HTR-8/SVneo (cell line): ENCODE data around the gene TM2D3.

Experiments used
- DNase-seq: peaks from one replicate; pipeline ENCODE4 v3.0.0; 2011; ENCODE audit warnings: low spot score, mixed read lengths; ENCODE audit not compliant: insufficient read length
- FAIRE-seq: peaks from 2 replicates; lab custom pipeline; 2011; peaks lifted over from hg19 to GRCh38; lab: Jason Lieb, UNC

Gene TM2D3

GRCh38 chr15:101625980-101626379 lies 26.2 kb downstream of the TM2D3 start:
- no peak for DNase-seq
- FAIRE-seq, result no peak

DNA sequence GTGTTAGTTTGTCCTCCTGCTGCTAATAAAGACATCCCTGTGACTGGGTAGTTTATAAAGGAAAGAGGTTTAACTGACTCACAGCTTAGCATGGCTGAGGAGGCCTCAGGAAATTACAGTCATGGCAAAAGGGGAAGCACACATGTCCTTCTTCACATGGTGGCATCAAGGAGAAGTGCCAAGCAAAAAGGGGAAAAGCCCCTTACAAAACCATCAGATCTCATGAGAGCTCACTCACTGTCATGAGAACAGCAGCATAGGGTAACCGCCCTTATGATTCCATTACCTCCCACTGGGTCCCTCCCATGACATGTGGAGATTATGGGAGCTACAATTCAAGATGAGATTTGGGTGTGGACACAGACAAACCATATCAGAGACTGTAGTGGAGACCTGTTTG lies 27.0 kb downstream of the TM2D3 start:
- no peak for DNase-seq
- no peak for FAIRE-seq

DNA sequence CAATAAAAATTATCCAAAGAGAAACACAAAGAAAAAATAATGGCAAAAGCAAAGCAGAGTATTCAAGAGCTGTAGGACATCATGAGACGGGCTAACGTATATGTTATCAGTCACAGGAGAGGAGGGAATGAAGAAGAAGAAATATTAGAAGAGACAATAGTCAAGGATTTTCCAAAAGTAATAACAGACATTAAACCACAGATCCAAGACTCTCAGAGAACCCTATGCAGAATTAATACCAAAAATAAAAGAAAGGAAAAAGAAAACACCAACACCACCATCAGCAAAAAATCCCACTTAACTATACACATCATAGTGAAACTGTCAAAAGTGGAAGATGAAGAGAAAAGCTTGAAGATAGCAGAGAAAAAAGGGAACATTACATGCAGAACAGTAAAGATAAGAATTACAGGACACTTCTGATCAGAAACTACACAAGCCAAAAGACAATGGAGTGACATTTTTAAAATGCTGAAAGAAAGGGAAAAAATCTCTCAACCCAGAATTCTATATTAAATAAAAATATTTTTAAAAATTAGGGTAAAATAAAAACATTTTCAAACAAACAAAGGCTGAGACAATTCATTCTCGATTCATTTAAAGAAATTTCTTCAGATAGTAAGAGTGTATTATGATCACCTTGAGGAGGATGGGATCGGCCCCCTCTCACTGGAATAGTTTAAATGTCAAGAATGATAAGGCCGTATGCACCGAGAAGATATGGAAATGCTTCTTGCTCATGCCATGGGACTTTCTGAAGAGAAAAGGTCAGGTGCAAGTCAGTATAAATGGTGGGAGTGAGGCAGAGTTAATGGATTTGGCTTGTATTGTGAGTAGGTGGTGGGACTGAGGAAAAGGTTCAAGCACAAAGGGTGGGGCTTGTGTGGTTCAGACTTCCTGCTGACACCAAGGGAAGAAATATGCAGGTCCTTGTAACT lies 28.5 kb downstream of the TM2D3 start:
- no peak for DNase-seq
- no peak for FAIRE-seq

GRCh38 chr15:101621961-101622360 lies 30.2 kb downstream of the TM2D3 start:
- no peak for FAIRE-seq

DNA sequence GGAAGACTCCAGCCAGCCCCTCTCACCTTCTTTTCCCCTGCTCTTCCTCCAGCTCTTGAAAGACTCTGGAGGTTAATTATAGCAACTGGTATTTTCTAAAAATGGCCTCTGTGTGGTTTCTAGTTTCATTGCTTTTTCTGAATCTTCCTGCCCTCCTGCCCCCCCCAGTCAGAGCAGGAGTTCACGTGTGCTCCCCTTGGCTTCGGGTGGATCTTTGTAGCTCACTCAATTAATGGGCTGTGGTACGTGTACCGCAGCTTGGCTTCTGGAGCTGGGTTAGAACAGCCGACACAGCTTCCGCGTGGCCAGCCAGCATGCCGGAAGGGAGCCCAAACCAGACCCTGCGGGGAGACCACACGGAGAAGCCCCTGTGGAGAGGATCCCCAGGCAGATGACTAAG lies 31.5 kb downstream of the TM2D3 start:
- DNase-seq (no peak), FAIRE-seq (no peak)

More at GRCh38 chr15:101621961-101622360, 30.2 kb downstream of the TM2D3 start:
- DNase-seq, result no peak

DNA sequence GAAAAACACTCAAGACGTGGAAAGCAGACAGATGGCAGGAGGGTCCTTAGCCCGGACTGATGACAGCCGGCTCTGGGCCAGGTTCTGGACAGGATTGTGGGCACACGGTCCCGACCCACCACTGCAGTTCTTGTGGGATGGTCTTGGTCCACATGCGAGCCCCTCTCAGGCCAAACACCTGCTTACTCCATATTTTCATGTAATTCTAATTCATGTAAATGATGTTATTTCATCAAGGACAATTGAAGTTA lies 32.6 kb downstream of the TM2D3 start:
- no peak for FAIRE-seq
- DNase-seq, result no peak

GRCh38 chr15:101618851-101619614 lies 33.1 kb downstream of the TM2D3 start:
- DNase-seq, result no peak
- FAIRE-seq, result no peak

DNA sequence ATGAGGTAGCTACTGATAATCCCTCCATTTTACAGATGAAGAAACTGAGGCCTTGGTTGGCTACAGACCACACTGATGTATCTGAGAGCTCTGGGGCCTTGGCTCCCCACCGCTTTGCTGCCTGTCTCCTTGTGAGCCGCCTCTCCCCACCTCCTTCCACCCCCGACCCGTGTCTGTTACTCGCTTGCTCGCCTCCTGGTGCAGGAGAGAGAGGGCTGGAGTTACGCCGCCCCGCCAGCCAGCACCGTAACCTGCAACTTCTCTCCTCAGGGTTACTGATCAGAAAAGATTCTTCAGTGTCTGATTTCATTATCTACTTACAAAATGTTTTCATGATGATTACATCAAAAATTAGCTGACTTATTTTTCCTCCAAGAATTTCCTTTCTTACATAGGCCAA lies 34.1 kb downstream of the TM2D3 start:
- FAIRE-seq (no peak), DNase-seq (no peak)

DNA sequence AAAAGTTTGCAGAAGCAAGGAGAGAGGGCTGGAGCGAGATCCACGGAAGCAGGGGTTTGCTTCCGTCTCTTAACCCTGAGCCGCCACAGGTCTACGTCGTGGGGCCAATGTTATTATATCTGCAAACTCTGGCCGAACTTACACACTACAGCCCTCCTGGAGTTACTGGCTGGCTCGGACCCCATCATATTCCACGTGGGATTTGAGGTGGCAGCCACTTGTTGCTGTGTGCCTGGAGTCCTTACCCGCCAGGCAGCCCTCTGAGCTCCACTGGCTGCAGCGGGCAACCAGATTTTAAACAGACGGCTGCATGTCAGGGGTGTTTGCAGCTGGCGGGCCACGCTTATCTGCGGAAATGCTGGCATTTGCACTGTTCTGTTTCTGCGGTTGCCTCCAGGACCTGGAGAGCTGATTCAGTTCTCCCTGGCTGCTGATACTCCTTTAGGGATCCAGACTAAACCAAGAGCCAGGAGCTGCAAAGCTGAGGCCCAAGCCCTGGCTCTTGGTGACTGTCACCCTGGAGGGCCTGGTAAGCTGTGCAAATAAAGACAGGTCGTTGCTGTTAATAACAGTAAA lies 34.7 kb downstream of the TM2D3 start:
- no peak for FAIRE-seq

DNA sequence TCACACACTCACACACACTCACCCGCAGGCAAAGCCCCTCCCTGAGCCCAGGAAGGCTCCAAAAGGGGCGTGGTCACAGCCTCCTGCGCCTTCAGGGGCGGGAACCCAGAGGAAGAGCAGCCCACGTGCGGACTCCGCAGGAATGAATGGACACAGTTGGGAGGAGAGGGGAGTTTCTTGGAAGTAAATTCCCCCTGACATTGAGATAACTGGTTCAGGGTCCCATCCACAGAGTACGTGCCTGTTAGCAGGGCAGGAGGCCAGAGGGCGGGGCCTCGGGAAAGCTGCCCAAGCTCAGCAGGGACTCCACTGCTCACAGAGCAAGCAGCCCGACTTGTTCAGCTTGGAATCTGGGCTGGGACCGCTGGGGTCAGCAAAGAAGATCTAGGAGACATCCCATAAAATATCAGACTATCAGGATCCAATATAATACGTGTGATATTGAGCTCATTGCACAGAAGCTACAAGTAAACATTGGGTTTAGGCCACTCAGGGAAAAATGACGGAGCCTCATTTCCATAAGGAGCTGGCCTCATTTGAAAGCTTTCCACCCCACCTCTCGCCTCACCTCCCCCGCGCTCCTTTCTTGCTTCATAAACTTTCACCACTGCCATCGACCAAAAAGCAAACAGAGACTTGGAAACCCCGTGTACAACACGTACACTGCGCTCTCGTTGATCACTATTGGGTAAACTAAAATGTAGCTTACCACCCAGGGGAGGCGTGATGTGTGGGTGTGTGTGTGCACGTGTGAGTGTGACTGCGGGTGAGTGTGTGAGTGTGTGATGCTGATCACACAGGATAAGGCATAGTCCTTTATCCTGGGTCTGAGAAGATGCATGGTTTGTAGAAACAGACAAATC lies 36.0 kb downstream of the TM2D3 start:
- DNase-seq (no peak), FAIRE-seq (no peak)

More for the DNA sequence above, 34.7 kb downstream of the TM2D3 start:
- DNase-seq, result no peak

DNA sequence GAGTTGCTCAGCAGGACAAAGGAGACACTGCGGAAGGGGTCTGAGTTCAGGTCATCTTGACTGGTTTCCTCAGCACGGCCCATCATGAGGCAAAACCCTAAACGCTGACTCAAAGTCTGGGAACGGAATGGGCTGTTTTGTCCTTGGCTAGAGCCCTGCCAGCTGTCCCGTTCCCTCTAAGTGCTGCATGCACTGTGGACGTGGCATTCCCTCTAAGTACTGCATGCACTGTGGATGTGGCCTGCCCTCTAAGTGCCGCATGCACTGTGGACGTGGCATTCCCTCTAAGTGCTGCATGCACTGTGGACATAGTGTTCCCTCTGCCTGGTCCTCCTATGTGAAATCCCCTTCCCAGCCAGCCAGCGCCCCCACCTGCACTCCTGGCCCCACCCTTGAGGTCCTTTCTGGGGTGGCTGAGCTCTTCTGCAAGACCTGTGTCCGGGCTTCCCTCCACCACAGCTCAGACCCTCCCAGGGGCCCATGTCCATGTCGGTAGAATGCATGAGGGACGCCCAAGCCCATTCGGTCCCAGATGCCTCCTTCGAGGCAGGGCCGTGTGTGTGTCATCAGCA lies 36.7 kb downstream of the TM2D3 start:
- DNase-seq (no peak), FAIRE-seq (no peak)

DNA sequence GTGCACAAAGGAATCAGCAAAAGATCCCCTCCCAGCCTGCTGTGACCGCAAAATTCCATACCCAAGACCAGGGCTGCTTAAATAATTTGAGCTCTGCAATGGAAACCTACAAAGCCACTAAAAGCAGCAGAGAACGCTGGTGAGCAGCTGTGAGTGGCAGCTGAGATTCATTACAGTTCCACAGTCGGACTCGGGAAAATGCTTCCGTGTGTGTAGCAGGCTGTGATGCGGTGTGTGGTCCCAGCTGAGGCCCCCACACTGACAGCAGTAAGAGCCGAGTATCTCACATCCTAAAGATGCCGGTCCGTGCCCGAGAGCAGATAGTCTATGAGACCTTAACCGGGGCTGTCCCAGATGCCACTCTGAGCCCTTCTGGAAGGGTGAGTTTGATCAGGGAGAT lies 37.4 kb downstream of the TM2D3 start:
- FAIRE-seq (no peak), DNase-seq (no peak)

- FAIRE-seq, result no peak
- no peak for DNase-seq
These were observed 38.1 kb downstream of the TM2D3 start for GRCh38 chr15:101614001-101614585.

DNA sequence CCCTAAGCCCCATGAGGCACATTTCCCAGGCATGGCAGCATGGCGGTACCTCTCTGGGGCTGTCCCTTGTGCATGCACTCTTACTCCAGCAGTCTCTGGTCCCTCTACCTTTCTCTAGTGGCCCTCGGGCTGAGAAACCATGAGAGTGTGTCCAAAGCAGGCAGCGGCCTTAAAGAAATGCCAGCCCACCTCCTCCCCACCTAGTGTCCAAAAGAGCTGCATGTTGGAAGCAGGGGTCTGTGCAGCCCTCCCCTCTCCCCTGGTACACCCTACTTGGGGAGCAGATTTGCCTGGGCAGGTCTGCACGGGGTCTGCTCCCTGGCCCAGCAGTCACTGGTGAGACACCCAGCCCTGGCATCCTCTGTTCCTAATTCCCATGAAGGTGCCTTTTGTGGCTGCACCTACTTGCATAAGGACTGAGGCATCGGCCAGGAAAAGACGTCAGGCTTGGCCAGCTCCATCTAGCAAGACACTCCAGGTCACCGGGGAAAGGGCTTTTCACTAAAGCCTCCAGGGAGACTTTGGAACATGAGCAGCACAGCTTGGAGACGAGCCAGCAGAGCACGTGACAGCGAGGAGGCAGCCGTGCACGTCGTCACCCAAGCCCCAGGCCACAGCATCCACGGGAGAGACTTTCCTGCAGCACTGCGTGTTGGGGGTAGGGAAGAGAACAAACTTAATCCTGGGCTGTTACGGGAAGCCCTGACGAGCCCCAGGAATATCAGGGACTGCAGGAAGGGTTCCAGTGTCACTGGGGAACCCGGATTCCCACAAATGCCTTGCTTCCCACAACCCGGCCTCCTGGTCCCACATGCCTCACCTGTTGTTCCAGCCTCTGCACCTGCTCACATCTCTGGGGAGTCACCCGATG lies 38.8 kb downstream of the TM2D3 start:
- FAIRE-seq (no peak), DNase-seq (no peak)

- FAIRE-seq (no peak), DNase-seq (no peak)
These were observed 39.5 kb downstream of the TM2D3 start for GRCh38 chr15:101612676-101613075.

DNA sequence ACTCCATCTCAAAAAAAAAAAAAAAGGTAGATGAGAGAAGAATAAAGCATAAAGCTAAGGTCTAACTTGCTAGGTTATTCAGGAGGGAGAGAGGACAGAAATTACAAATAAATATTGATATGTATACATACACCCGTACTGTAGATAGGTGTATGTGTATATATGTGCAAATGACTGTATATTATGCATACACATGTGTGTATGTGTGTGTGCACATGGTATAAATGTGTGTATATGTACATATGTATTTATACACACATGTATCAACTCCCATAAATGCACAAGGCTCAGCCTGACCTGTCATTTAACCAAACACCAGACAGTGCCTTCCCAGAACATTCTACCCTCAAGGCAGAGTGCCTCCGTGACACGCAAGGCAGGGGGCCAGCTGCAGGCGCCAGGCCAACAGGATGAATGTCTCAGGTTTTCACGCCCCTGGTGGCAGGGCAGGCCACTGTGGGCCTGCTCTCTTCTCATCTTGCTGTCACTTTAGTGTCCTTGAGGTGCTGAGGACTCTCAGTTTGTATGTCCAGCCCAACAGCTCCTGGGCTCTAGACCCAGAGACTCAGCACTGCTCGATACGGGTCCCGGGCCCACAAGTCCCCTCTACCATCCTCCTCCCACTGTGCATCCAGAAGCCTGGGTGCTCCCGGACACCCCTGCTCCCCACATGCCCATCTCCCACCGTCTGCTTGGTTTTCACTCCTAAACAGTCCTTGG lies 40.4 kb downstream of the TM2D3 start:
- FAIRE-seq, result no peak

DNA sequence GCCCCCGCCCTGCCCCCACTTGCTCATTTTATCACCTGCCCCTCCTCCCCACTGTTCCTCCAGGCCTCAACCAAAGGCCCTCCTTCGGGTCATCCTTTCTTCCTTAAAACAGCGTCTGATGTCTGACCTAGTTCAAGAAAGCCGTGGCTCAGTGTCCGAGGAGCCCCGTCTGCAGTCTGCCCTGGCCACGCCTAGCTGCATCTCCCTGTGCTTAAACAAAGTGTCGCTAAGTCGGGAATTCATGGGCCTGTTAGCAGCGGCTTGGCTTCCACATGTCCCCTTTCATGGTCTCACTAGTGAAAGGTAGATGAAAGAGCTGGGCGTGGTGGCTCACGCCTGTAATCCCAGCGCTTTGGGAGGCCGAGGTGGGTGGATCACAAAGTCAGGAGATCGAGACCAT lies 41.2 kb downstream of the TM2D3 start:
- no peak for FAIRE-seq

More for the DNA sequence above, 40.4 kb downstream of the TM2D3 start:
- DNase-seq, result no peak

DNA sequence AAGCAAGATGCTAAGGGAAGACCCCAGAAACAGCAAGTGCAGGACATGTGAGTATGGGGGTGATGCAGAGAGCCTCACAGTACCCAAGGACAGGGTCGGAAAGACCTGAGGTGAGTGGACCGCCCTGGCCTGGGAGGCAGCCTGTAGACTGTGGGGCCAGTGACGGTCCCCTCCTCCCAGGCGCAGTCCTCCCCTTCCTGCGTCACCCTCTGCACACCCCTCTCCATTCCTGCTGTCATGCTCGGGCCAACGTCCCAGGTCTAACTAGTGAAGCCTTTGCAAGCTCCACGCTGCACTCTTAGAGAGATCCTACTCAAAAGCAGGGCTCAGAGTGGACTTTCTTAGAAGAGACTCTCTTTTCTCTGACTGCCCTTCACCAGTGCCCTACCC lies 41.6 kb downstream of the TM2D3 start:
- FAIRE-seq (no peak), DNase-seq (no peak)

More for the DNA sequence above, 41.2 kb downstream of the TM2D3 start:
- DNase-seq, result no peak
